GM18873 (cell line): ENCODE measurements around the gene DUOX2.
"Not testable (repeated sequence)": the region's sequence is repeated elsewhere in the genome, so short reads cannot be mapped to it uniquely, and the experiment has no call there.

Source experiments
- ATAC-seq: cut with Tn5 transposase; IDR thresholded peaks from one replicate; pipeline ENCODE4 v1.9.1; 2021; ENCODE audit warnings: mild to moderate bottlenecking, moderate library complexity, moderate number of reproducible peaks; ENCODE audit not compliant: unreplicated experiment, low FRiP score

DUOX2 gene

DNA sequence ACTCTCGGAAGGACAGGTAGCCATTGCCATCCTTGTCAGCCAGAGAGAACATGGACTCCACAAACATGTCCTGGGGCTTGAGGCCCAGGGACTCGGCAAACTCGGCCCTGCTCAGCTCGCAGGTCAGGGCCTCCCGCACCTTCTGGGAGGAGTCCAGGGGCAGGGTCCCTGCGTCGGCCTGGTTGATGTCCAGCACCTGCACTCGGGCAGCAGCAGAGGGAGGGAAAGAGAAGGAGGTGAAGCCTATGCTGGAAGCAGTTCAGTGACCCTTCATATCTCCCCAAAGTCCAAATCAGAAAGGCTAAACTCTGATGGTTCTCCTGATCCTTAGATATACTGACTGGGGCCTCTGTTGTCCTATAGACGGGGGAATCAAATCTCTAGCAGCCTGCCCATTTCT, 9.8 kb downstream of the DUOX2 start:
- ATAC-seq: not testable (repeated sequence)

DNA sequence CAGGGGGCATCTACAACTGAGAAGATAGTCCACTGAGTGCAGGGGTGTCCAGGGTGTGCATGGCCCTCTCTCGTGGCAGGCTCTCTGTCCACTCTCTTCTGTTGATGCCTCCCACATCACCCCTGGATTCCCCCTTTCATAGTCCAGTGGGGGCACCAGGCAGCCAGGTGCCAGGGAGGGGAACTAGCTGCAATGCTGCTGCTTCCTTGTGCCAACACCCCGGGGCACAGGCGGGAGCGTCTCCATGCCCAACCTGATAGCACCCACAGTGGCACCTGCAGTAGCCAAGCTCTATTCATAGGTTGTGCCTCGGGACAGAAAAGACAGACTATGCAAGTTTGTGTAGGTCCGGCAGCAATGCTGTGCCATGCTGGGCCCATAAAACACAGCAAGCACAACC, 11.7 kb downstream of the DUOX2 start:
- ATAC-seq: no peak

GRCh38 chr15:45101749-45102148, 12.2 kb downstream of the DUOX2 start:
- no peak for ATAC-seq

DNA sequence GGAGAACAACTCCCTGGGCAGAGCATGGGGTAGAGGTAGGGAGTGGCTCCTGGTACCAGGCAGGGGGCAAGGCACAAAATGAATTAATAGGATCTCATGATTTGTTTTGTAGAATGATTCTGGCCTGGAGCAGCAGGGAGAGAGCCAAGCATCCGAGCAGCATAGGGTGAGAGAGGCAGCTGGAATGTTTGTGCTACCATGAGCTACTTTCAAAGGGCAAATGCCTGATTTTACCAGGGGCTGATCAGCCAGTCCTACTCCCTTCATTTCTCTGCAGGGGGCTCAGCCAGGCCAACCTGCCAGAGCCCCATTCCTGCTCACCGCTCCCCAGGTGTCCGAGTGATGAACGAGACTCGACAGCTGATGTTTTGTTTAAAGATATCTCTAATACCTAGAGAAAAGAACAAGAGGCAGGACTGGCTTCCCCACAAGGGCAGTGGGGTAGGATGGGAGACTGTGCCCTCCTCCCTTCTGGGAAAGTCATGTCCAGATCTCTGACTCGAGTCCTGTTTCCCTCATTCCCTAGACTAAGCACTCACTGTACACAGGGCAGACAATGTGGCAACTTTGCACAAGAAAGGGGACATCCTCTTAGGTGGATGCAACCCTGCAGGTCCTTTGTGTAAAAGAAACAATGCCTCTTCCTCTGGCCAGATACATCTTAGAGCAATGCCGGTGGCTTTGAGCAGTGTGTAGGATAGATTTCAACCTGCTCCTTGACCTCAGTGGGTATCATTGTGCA, 12.9 kb downstream of the DUOX2 start:
- no peak for ATAC-seq

- ATAC-seq: no peak
Measured at GRCh38 chr15:45099549-45100165, 14.3 kb downstream of the DUOX2 start.

- no peak for ATAC-seq
Measured at GRCh38 chr15:45097466-45097865, 16.5 kb downstream of the DUOX2 start.

DNA sequence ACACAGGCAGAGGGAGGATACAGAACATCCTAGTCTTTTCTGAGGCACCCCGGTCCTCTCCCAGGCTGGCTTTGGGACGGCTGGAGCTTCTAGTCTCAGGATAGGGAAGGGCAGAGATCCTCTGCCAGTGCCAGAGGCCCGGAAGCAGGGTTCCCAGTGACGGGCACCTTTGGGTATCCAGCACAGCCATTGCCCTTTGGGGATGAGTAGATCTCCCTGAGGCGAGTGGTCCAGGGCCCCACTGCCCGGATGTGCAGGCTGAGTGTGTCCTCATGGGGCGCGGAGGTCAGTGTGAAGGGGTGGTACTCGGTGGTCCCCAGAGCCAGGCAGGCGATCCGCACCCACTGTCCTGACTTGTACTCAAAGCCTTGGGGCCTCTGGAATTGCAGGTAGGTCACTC, 18.3 kb downstream of the DUOX2 start:
- no peak for ATAC-seq

DNA sequence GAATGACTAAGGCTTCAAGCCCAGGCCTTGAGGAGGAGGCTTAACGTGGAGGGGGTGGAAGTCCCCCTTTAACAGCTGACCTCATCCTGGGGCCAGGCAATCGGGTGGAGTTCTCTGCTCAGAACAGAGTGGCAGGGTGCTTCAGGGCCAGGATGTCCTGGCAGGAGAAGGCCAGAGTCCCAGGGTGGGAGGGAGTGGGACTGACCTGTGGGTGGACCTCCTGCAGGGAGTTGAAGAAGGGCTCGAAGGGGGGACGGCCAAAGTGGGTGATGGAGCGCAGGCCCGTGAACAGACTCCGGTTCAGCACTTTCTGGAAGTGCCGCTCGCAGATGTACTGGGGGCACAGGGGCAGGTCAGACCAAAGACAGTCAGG, 19.6 kb downstream of the DUOX2 start:
- no peak for ATAC-seq

DNA sequence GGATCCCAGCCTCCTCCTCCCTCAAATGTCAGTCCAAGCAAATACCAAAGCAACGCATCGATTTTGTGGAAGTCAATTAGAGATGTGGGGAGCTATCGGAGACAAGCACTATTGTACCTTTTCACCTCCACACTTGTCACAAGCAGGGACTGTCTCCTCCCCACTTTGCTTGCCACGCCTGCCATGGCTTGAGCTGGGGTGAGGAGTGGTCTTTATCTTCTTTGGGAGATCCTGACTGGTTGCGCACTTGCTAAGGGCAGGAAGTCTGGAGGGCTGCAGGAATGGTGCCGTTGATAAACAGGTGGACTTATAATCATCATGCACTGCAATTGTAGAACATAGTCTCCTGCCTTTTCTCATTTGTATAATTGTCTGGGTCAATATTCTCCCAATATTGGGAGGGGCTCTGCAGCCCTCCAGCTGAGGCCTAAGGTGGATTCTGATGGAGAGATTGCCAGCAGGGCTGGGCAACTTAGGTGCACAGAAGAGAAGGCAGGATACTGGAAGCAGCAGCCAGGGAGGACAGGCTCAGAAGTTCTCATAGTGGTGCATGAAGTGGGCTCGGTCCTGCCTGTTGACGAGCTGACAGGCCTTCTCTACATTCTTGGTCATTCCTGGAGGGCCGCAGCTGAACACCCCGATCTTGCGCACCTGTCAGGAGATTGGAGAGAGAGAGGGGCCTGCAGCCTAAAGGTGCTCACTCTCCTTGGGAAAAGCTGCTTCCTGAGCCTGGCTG, 20.2 kb downstream of the DUOX2 start:
- no peak for ATAC-seq

DNA sequence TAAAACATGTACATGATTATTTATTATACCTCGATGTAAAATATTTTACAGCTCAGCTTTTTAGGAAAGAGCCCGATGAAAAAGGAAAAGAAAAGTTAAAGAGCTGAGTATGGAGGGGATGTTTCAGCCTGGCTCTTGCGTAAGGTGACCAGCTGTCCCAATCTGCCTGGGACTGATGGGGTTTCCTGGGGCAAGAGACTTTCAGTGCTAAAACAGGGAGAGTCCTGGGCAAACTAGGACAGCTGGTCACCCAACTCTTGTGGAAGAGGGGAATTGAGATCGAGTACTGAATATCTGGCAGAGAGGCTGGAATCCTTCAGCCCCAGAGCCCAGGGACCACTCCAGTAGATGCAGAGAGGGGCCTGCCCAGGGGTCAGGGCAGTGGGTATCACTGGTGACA, 21.0 kb downstream of the DUOX2 start:
- ATAC-seq: no peak

DNA sequence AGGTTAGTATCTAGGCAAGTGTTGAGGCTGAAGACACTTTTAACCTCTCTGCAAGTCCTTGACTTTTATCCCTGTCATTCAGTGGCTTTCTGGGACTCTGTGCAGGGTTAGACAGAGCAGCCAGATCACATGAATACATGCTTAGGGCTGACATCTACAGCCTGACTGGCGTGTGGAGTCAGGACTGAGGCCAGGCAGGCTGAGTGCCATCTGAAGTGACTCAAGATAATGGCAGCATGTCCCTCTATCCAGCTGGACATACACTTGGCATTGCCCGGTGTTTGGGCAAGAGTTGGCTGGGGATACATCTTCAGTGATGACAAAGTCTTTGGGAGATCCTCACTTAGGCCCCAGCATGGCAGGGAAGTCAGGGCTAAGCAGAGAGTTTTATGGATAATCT, 22.4 kb downstream of the DUOX2 start:
- no peak for ATAC-seq

DNA sequence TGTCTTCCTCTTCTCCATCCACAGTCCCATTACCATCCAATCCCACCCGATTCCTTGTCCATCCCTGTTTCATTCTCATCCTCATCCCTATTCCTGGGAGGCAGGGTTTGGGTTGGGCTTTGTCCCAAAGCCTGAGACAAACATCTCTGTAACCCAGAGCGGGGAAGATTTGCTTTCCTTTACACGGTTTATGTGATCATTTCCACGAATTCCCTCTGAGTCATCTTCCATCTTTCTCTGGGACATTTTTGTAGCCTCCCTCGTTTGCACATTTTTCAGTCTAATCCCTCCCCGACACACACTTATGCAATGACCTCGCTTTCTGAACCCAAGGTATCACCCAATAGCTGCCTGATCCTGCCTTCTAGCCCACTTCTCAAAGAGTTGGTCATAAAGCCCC, 22.8 kb downstream of the DUOX2 start:
- no peak for ATAC-seq

DNA sequence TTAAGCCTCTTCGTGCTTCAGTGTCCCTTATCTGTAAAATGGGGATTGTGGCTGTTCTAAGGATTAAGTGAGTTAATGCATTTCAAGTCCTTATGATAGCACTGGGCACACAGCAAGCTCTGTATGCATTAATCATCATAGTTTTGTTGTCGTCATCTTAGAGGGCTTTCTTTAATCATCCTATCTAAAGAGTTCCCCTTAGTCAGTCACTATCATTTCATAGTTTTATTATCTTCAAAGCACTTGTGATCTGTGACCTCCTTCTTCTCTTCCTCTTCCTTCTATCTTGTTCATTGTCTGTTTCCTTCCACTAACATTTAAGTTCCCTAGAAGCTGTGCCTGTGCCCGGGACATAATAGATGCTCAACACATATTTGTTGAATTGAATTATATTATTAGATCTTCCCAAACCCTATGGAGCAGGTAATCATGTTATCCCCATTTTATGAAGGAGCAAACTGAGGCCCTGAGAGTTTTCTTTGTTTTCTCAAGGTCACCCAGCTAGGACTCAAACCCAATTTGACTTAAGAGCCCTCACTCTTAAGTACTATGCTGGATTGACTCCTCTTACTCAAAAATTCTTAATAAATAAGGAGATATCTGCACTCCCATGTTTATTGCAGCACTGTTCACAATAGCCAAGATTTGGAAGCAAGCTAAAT, 24.1 kb downstream of the DUOX2 start:
- ATAC-seq: no peak

DNA sequence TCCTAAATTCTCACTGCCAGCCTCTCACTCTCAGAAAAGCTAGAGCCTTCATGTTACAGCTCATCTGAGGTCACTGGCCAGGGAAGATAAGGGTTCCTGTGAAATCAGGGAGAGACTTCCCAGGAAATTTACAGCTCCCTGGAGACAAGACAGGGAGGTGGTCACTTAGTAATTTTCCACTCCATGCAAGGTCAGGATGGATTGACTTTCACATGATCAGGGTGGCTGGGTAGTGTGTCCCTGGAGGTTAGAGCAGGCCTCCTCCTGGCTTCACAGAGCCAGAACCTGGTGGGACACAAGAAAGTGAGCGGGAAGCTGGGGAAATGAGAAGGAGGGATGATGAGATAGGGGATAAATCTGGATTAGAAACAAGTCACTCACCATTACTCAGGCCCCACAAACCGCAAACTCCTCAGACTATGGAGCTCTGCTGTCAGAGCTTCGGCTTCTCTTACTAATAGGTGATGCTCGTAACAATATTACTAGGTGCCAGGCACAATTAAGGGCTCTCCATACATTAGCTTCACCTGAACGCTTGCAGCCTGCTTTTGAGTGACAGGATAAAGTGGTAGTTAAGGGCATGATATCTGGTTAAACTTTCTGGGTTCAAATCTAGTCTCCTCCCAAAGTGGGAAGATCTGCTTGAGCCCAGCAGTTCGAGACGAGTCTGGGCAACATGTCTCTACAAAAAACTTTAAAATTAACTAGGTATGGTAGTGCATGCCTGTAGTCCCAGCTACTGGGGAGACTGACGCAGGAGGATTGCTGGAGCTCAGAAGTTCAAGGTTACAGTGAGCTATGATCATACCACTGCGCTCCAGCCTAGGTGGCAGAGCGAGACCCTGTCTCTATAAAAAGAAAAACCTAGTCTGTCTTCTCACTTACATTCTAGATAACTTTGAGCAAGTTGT, 24.9 kb downstream of the DUOX2 start:
- ATAC-seq: no peak

DNA sequence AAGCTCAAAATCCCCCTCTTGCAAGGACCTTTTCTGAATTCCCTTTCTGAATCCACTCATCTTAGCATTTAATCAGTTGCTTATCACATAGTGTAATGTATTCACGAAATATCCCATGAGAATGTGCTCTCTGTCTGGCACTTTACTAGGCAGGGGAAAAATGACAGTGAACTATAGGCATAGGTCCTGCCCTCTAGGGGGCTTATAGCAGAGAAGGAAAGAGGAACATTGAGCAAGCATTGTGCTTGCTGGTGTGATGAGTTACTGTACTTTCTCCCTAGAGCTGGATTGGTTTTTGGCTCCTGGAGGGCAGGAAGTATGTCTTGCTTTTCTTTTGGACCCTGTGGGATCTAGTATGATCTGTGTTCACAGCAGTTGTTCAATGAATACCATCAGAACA, 26.5 kb downstream of the DUOX2 start:
- ATAC-seq: no peak

- no peak for ATAC-seq
Measured at GRCh38 chr15:45084163-45084562, 29.8 kb downstream of the DUOX2 start.

DNA sequence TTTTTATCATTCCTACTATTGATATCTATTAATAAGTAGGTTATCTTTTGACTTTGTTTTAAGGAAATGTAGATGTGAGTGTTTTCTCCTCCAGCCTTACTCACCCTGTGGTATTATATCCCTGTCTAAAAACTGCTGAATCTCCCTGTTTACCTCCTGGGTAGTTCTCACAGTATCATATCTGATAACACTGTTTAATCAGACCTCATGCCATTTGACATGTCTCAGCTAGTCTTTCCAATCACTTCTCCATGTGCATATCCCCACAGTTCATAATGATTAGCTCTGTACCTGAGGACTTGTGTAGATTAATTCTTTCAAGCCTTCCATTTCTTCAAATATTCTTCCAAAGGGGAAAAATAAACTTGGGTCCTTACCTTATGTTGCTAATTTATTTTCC, 30.7 kb downstream of the DUOX2 start:
- ATAC-seq: no peak

DNA sequence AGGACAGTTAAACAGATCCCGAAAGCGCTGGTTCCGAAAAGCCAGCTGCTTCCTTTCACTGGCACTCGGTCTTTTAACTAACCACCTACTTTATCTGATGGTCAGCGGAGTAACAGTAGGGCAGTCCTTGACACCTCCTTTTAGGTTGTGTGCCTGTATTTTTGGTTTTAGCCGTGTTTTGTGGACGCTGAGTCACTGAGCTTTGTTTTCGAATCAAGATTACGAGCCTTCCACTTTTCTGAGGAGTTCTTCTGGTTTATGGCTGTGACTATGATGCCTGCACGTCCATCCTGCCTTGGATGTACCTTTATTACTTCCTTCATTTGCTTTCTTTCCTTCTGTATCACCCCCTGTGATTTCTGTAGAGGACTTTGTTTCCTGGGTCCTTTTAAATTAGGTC, 31.6 kb downstream of the DUOX2 start:
- not testable (repeated sequence) for ATAC-seq

DNA sequence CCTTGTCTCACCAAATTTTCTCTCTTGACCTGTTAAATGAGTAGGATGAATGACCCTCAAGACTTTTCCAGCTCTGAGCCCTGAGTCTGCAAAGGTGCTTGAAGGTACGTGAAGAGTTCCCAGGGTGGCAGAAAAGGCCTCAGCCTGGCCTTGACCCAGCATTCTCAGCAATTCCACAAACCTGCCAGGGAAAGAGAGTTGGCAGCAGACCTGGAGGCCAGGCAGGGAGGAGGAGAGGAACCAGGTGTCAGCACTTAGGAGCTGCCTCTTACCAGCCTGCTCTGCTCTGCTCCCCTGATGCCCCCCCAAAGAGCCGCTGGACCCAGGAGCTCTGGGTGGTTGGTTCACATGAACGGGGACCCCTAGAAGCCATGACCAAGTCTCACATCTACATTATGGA, 33.4 kb downstream of the DUOX2 start:
- not testable (repeated sequence) for ATAC-seq

- not testable (repeated sequence) for ATAC-seq
Measured at GRCh38 chr15:45079628-45080246, 34.2 kb downstream of the DUOX2 start.
